ENCODE data around the gene TMX1.
"Not testable (repeated sequence)": the region's sequence is repeated elsewhere in the genome, so short reads cannot be mapped to it uniquely, and the experiment has no call there.

TMX1 gene

GRCh38 chr14:51239813-51240803 is at the start of gene TMX1:
Gene TMX1 (plus strand): TSS chr14:51240247. CDS start chr14:51240293, 46 bp downstream.
- Mint-ChIP-seq H3K27me3 (no peaks in the 10 kb centered on the region), H3K36me3 (peaks cover 2% of the 10 kb centered on the region), H3K27ac (no peak within 1 kb of the TSS), H3K9me3 (no peaks in the 10 kb centered on the region), H3K4me1 (peaks cover 47% of the 10 kb centered on the region), H3K4me3 (no peak within 1 kb of the TSS)

- H3K9me3 Mint-ChIP-seq, result peaks cover 9% of the 10 kb centered on the region
- no peaks in the 10 kb centered on the region for H3K36me3 Mint-ChIP-seq
- H3K4me3 Mint-ChIP-seq, result no peak overlapping the region
- no peaks in the 10 kb centered on the region for H3K4me1 Mint-ChIP-seq
- peaks cover 4% of the 10 kb centered on the region for H3K27me3 Mint-ChIP-seq
- H3K27ac Mint-ChIP-seq, result no peak overlapping the region
These were observed 38.2 kb upstream of the TMX1 start for GRCh38 chr14:51201890-51202289.

- Mint-ChIP-seq H3K9me3 (peaks cover 9% of the 10 kb centered on the region), H3K4me3 (no peak overlapping the region), H3K27me3 (peaks cover 10% of the 10 kb centered on the region), H3K4me1 (no peaks in the 10 kb centered on the region), H3K27ac (no peak overlapping the region), H3K36me3 (no peaks in the 10 kb centered on the region)
These were observed 37.0 kb upstream of the TMX1 start for GRCh38 chr14:51202914-51203665.

- Mint-ChIP-seq H3K27me3 (peaks cover 11% of the 10 kb centered on the region), H3K4me1 (no peaks in the 10 kb centered on the region), H3K27ac (no peak overlapping the region), H3K36me3 (no peaks in the 10 kb centered on the region), H3K9me3 (peaks cover 9% of the 10 kb centered on the region), H3K4me3 (no peak overlapping the region)
These were observed 36.2 kb upstream of the TMX1 start for GRCh38 chr14:51203881-51204280.

- H3K4me1 Mint-ChIP-seq, result no peaks in the 10 kb centered on the region
- peaks cover 9% of the 10 kb centered on the region for H3K9me3 Mint-ChIP-seq
- no peak overlapping the region for H3K27ac Mint-ChIP-seq
These were observed 34.6 kb upstream of the TMX1 start for GRCh38 chr14:51205486-51205885.

GRCh38 chr14:51206462-51206861 is 33.6 kb upstream of the TMX1 start:
- no peaks in the 10 kb centered on the region for H3K4me1 Mint-ChIP-seq
- no peak overlapping the region for H3K27ac Mint-ChIP-seq
- no peak overlapping the region for H3K4me3 Mint-ChIP-seq
- peaks cover under 1% of the 10 kb centered on the region for H3K9me3 Mint-ChIP-seq
- H3K27me3 Mint-ChIP-seq, result peaks cover 14% of the 10 kb centered on the region
- H3K36me3 Mint-ChIP-seq, result no peaks in the 10 kb centered on the region

More at GRCh38 chr14:51205486-51205885, 34.6 kb upstream of the TMX1 start:
- H3K4me3 Mint-ChIP-seq, result no peak overlapping the region
- H3K27me3 Mint-ChIP-seq, result peaks cover 15% of the 10 kb centered on the region
- no peaks in the 10 kb centered on the region for H3K36me3 Mint-ChIP-seq

GRCh38 chr14:51207621-51208020 is 32.4 kb upstream of the TMX1 start:
- Mint-ChIP-seq H3K9me3 (no peaks in the 10 kb centered on the region), H3K36me3 (no peaks in the 10 kb centered on the region), H3K4me1 (no peaks in the 10 kb centered on the region), H3K27ac (no peak overlapping the region), H3K4me3 (no peak overlapping the region), H3K27me3 (peaks cover 14% of the 10 kb centered on the region)

- H3K9me3 Mint-ChIP-seq, result no peaks in the 10 kb centered on the region
- no peaks in the 10 kb centered on the region for H3K4me1 Mint-ChIP-seq
- no peaks in the 10 kb centered on the region for H3K36me3 Mint-ChIP-seq
- H3K27ac Mint-ChIP-seq, result no peak overlapping the region
- no peak overlapping the region for H3K4me3 Mint-ChIP-seq
- H3K27me3 Mint-ChIP-seq, result peaks cover 14% of the 10 kb centered on the region
These were observed 31.1 kb upstream of the TMX1 start for GRCh38 chr14:51208982-51209381.

- Mint-ChIP-seq H3K36me3 (no peaks in the 10 kb centered on the region), H3K4me1 (no peaks in the 10 kb centered on the region), H3K9me3 (no peaks in the 10 kb centered on the region), H3K27me3 (peaks cover 14% of the 10 kb centered on the region), H3K4me3 (no peak overlapping the region), H3K27ac (no peak overlapping the region)
These were observed 30.6 kb upstream of the TMX1 start for GRCh38 chr14:51209457-51209856.

- Mint-ChIP-seq H3K27me3 (peaks cover 14% of the 10 kb centered on the region), H3K4me3 (no peak overlapping the region), H3K4me1 (no peaks in the 10 kb centered on the region), H3K36me3 (no peaks in the 10 kb centered on the region), H3K27ac (no peak overlapping the region), H3K9me3 (no peaks in the 10 kb centered on the region)
These were observed 29.5 kb upstream of the TMX1 start for GRCh38 chr14:51210594-51210993.

- Mint-ChIP-seq H3K36me3 (no peaks in the 10 kb centered on the region), H3K4me3 (no peak overlapping the region), H3K27me3 (peaks cover 13% of the 10 kb centered on the region), H3K27ac (no peak overlapping the region), H3K9me3 (no peaks in the 10 kb centered on the region), H3K4me1 (no peaks in the 10 kb centered on the region)
These were observed 28.9 kb upstream of the TMX1 start for GRCh38 chr14:51211149-51211548.

- Mint-ChIP-seq H3K27ac (no peak overlapping the region), H3K27me3 (peaks cover 1% of the 10 kb centered on the region), H3K9me3 (no peaks in the 10 kb centered on the region), H3K4me1 (no peaks in the 10 kb centered on the region), H3K36me3 (no peaks in the 10 kb centered on the region), H3K4me3 (no peak overlapping the region)
These were observed 23.4 kb upstream of the TMX1 start for GRCh38 chr14:51216602-51217001.

- no peak overlapping the region for H3K27ac Mint-ChIP-seq
- H3K4me3 Mint-ChIP-seq, result no peak overlapping the region
- no peaks in the 10 kb centered on the region for H3K36me3 Mint-ChIP-seq
- H3K27me3 Mint-ChIP-seq, result peaks cover 1% of the 10 kb centered on the region
- H3K4me1 Mint-ChIP-seq, result no peaks in the 10 kb centered on the region
- no peaks in the 10 kb centered on the region for H3K9me3 Mint-ChIP-seq
These were observed 20.3 kb upstream of the TMX1 start for GRCh38 chr14:51219473-51220448.

- not testable (repeated sequence) for H3K4me1 Mint-ChIP-seq, H3K36me3 Mint-ChIP-seq, H3K9me3 Mint-ChIP-seq
These were observed 16.6 kb upstream of the TMX1 start for GRCh38 chr14:51223463-51223862.

GRCh38 chr14:51224551-51224950 is 15.5 kb upstream of the TMX1 start:
- Mint-ChIP-seq H3K4me1 (no peaks in the 10 kb centered on the region), H3K9me3 (no peaks in the 10 kb centered on the region), H3K4me3 (no peak overlapping the region), H3K27me3 (no peaks in the 10 kb centered on the region), H3K36me3 (peaks cover 6% of the 10 kb centered on the region), H3K27ac (no peak overlapping the region)

More at GRCh38 chr14:51223463-51223862, 16.6 kb upstream of the TMX1 start:
- not testable (repeated sequence) for H3K4me3 Mint-ChIP-seq, H3K27me3 Mint-ChIP-seq, H3K27ac Mint-ChIP-seq

All from activated naive CD4-positive, alpha-beta T cell treated with anti-CD3 and anti-CD28 coated beads, Interleukin-2, amount 50 U/mL, for 24 hours (primary cell).